AG04449 (cell line): Measurements from ENCODE around the gene ADGRG6.

Experiments used
- CTCF ChIA-PET: fragments of 350-600 bp; formaldehyde crosslinking; extraction: SDS; loops from one replicate; lab custom pipeline; 2021; ENCODE audit warnings: antibody characterized with exemption; lab: Yijun Ruan, JAX
- POLR2A ChIA-PET: fragments of 400-600, 350-600 bp; formaldehyde crosslinking; extraction: SDS; loops from one replicate; lab custom pipeline; 2020; ENCODE audit warnings: antibody characterized with exemption, inconsistent platforms; lab: Yijun Ruan, JAX
- DNase-seq: peaks from one replicate; pipeline ENCODE4 v3.0.0-alpha.2; 2010; ENCODE audit warnings: low read depth, low spot score
- H3K4me3 ChIP-seq: 2 replicates; pipeline ENCODE4 v1.5.1; 2011; ENCODE audit warnings: low read depth, mild to moderate bottlenecking, control low read depth, low read length
- CTCF ChIP-seq: IDR thresholded peaks from one replicate; pipeline ENCODE4 v1.5.1; 2011; ENCODE audit warnings: mild to moderate bottlenecking, moderate library complexity, low read length, control low read depth, inconsistent platforms; ENCODE audit not compliant: insufficient read depth; ENCODE audit errors: missing control alignments

Gene ADGRG6

GRCh38 chr6:142349215-142349823 is 47.5 kb downstream of the ADGRG6 start:
- ChIA-PET POLR2A (no interaction called here), CTCF (no interaction called here)
- no peak overlapping the region for H3K4me3 ChIP-seq
- no peak for DNase-seq
- TF ChIP-seq CTCF, result no peak

GRCh38 chr6:142350309-142350708 is 48.5 kb downstream of the ADGRG6 start:
- ChIA-PET POLR2A (no interaction called here), CTCF (no interaction called here)
- no peak for TF ChIP-seq CTCF
- no peak for DNase-seq
- H3K4me3 ChIP-seq, result no peak overlapping the region

GRCh38 chr6:142353690-142354089 is 51.9 kb downstream of the ADGRG6 start:
- ChIA-PET POLR2A (no interaction called here), CTCF (no interaction called here)
- no peak for TF ChIP-seq CTCF

GRCh38 chr6:142354650-142355049 is 52.8 kb downstream of the ADGRG6 start:
- POLR2A ChIA-PET, result no interaction called here
- DNase-seq, result no peak
- H3K4me3 ChIP-seq, result no peak overlapping the region
- TF ChIP-seq CTCF, result no peak
- CTCF ChIA-PET, result interaction anchor here (0.6 kb wide), 1 partner anchor 22 kb away, joined by 3 read pairs; no protein-coding TSS in a partner anchor

More at GRCh38 chr6:142353690-142354089, 51.9 kb downstream of the ADGRG6 start:
- no peak for DNase-seq
- H3K4me3 ChIP-seq, result no peak overlapping the region

- POLR2A ChIA-PET, result no interaction called here
Observed at GRCh38 chr6:142355520-142356174, 53.8 kb downstream of the ADGRG6 start.

More at GRCh38 chr6:142355520-142356174, 53.8 kb downstream of the ADGRG6 start:
- CTCF ChIA-PET, result interaction anchor here (0.7 to 1.3 kb wide), 4 partner anchors 8 to 148 kb away, joined by 3 to 4 read pairs (median 3); no protein-coding TSS in a partner anchor
- no peak overlapping the region for H3K4me3 ChIP-seq
- no peak for TF ChIP-seq CTCF
- DNase-seq, result no peak
